NCI-H82 treated with DMSO at 0.1 percent for 48 hours (cell line): ENCODE data around the gene GPT2.

Experiments used
- DNase-seq: peaks from one replicate; lab custom pipeline; 2025; ENCODE audit not compliant: unreplicated experiment; lab: John Stamatoyannopoulos, UW

The GPT2 gene

GRCh38 chr16:46883690-46884512 lies at the start of gene GPT2:
Gene GPT2, plus strand, starts transcription at chr16:46884362. Its CDS starts 354 bp downstream, at chr16:46884716.
- DNase-seq: peak; percentile 80

GRCh38 chr16:46836534-46837530 lies 47.3 kb upstream of the GPT2 start:
- no peak for DNase-seq

GRCh38 chr16:46839986-46840443 lies 44.1 kb upstream of the GPT2 start:
- DNase-seq: no peak

- DNase-seq: no peak
Measured at GRCh38 chr16:46842192-46842895, 41.8 kb upstream of the GPT2 start.

GRCh38 chr16:46843898-46844642 lies 40.1 kb upstream of the GPT2 start:
- no peak for DNase-seq

GRCh38 chr16:46844771-46845170 lies 39.4 kb upstream of the GPT2 start:
- no peak for DNase-seq

- no peak for DNase-seq
Measured at GRCh38 chr16:46845952-46846351, 38.2 kb upstream of the GPT2 start.

GRCh38 chr16:46848768-46849764 lies 35.1 kb upstream of the GPT2 start:
- no peak for DNase-seq

- DNase-seq: no peak
Measured at GRCh38 chr16:46850619-46851555, 33.3 kb upstream of the GPT2 start.

GRCh38 chr16:46852130-46852529 lies 32.0 kb upstream of the GPT2 start:
- DNase-seq: no peak

GRCh38 chr16:46853713-46854443 lies 30.3 kb upstream of the GPT2 start:
- no peak for DNase-seq

- no peak for DNase-seq
Measured at GRCh38 chr16:46854846-46855245, 29.3 kb upstream of the GPT2 start.

- no peak for DNase-seq
Measured at GRCh38 chr16:46855389-46855788, 28.8 kb upstream of the GPT2 start.

GRCh38 chr16:46857368-46857945 lies 26.7 kb upstream of the GPT2 start:
- peak; percentile 65 for DNase-seq

- no peak for DNase-seq
Measured at GRCh38 chr16:46858151-46858550, 26.0 kb upstream of the GPT2 start.

- no peak for DNase-seq
Measured at GRCh38 chr16:46859719-46860152, 24.4 kb upstream of the GPT2 start.
